Measurements from ENCODE around the gene MYCBP2.
A peak's percentile ranks its signal among the peaks of the same experiment; 100 is the strongest.
"Not testable (repeated sequence)": the region's sequence is repeated elsewhere in the genome, so short reads cannot be mapped to it uniquely, and the experiment has no call there.

Gene MYCBP2

GRCh38 chr13:77338961-77339401, 12.1 kb upstream of the MYCBP2 start:
- DNase-seq (ENCODE audit: low read depth in 1 of 2, low spot score in 1 of 2): no peak

DNA sequence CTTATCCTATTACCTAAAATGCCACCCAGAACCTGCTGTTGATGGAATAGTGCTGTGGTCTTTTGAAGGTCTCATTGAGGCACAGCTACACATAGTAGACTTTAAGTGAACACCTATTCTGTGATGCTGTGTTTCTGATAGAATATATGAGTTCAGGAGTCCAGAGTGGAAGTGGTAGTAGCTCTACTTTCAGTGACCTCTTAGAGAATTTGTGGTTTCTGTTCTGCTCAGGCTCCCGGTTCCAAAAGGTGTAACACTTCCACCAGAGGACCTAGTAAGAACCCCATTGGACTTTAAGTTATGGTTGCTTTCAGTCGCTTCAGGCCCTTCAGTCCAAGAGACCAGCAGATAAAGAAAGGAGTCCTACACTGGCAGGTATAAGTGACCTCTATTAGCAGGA, 11.4 kb upstream of the MYCBP2 start:
- DNase-seq (ENCODE audit: low read depth in 1 of 2, low spot score in 1 of 2): no peak

- DNase-seq (ENCODE audit: low read depth in 1 of 2, low spot score in 1 of 2): no peak
Measured at GRCh38 chr13:77337159-77337558, 10.3 kb upstream of the MYCBP2 start.

GRCh38 chr13:77335543-77335942, 8.6 kb upstream of the MYCBP2 start:
- no peak for DNase-seq (ENCODE audit: low read depth in 1 of 2, low spot score in 1 of 2)

GRCh38 chr13:77333594-77333993, 6.7 kb upstream of the MYCBP2 start:
- no peak for DNase-seq (ENCODE audit: low read depth in 1 of 2, low spot score in 1 of 2)

- DNase-seq (ENCODE audit: low read depth in 1 of 2, low spot score in 1 of 2): no peak
Measured at GRCh38 chr13:77331421-77331820, 4.5 kb upstream of the MYCBP2 start.

- DNase-seq (ENCODE audit: low read depth in 1 of 2, low spot score in 1 of 2): no peak
Measured at GRCh38 chr13:77329911-77330584, 3.2 kb upstream of the MYCBP2 start.

DNA sequence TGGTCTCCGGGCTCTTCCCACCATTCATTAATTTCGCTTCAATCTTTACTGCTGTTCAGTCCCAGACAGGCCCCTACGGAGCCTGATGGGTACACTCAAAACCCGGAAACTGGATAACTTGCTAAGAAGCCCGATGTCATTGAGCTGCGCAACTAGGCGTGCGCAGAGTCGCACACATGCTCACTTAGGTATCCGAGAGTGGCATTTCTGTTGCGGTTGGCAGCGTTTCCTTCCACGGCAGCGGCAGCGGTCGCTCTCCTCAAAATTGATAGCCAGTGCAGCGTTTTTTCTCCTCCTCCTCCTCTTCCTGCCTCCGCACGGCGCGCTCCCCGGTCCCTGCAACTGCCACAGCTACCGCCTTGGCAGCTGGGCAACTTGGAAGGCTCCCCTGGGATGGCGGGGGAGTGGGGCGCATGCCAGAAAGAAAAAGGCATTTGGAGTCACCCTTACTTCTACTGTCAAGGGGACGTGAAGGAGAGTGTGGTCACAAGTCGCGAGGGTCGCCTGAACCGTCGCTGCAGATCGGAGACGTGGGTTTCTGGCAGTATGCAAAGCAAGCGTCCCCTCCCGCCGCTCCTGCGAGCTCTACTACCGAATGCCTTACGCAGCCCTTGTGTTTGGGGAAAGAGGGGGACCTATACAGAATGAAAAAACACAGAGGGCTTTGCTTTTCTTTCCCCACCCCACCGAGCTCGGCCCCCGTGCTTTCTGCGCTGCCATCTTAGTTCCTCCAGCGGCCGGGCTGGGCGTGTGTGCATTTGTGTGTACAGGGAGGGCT, 2.4 kb upstream of the MYCBP2 start:
- peak; percentile 68 to 90 for DNase-seq (ENCODE audit: low read depth in 1 of 2, low spot score in 1 of 2)

DNA sequence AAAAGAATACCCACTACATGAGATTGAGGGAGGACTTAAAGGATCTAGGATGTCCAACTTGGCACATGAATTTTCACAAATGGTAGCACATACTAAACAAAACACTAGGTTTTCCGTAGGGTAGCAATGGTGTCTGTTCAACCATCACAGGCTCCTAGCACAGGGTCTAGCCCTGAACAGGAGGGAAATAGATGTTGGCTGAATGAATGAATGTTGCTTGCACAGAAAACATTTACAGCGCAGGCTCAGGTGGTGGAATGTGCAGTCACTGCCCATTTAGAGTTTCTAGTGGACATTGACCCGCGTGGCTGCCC, 1.9 kb upstream of the MYCBP2 start:
- DNase-seq (ENCODE audit: low read depth in 1 of 2, low spot score in 1 of 2): no peak

DNA sequence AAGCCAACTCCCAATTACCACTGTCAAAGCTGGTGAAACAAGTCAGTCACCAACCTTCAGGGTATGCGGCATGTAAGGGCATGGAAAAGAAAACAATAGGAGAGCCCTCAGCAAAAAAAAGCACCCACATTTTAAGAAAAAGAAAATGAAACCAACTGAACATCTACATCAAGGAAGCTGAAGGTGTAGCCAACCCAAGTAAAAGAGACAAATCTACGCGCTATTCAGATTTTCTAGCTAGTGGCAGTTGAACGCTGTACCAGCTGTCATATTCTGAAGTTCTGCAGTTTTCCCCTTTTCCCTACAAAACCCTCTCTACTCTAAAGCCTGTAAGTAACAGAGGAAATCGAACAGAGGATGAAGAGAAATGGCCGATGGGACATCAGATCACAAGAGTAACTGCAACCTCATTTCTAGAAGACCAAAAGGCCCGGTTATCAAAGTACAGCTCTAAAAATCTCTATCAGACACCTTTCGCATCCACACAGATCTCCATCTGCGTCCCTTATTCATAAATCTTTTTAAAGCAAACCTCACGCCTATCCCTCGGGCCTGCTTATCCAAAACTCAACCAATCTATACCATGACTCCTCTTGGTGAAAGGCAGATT, 1.4 kb downstream of the MYCBP2 start:
- no peak for DNase-seq (ENCODE audit: low read depth in 1 of 2, low spot score in 1 of 2)

DNA sequence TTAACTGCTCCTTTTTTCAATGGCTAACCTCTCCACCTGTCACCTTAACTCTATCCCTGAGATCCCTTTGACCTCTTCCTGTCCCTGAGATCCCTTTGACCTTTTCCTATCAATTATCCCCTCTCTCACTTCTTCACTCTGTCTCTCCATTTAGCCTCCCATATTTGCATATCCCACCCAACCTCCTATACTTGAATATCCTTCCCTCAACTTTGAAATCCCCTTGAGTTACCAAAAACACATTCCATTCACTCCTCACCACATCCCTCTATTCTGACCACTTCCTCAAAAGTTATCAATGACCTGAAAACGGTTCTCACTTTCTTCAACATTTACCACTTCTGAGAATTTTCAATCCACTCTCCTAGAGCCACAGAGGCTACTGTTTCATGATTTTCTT, 3.0 kb downstream of the MYCBP2 start:
- no peak for DNase-seq (ENCODE audit: low read depth in 1 of 2, low spot score in 1 of 2)

DNA sequence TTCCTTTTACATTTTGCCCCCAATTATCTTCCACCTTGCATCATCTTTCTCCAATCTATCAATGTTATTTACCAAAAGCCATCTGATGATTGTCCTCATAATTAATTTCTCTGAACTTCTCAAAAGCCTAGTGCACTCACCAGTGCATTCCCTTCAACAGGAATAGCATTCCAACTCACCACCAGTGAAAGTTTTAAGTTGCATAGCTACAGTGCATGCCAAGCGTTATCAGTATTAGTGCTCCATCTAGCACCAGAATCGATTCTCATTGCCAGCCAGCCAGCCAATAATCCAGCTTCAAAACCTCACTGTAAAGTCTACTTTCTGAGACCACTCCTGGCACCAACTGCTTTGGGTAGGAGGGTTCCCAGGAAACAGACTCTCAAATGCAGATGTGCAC, 7.4 kb downstream of the MYCBP2 start:
- DNase-seq (ENCODE audit: low read depth in 1 of 2, low spot score in 1 of 2): no peak

GRCh38 chr13:77318741-77319140, 8.2 kb downstream of the MYCBP2 start:
- no peak for DNase-seq (ENCODE audit: low read depth in 1 of 2, low spot score in 1 of 2)

- DNase-seq (ENCODE audit: low read depth in 1 of 2, low spot score in 1 of 2): no peak
Measured at GRCh38 chr13:77316430-77316829, 10.5 kb downstream of the MYCBP2 start.

DNA sequence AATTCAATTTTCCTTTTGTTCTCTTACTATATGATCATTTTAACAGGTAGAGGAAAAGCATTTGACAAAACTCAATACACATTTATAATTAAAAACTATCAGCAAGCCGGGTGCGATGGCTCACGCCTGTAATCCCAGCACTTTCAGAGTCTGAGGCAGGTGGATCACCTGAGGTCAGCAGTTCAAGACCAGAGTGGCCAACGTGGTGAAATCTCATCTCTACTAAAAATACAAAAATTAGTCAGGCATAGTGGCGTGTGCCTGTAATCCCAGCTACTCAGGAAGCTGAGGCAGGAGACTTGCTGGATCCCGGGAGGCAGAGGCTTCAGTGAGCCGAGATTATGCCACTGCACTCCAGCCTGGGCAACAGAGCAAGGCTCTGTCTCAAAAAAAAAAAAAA, 11.4 kb downstream of the MYCBP2 start:
- DNase-seq (ENCODE audit: low read depth in 1 of 2, low spot score in 1 of 2): not testable (repeated sequence)

GRCh38 chr13:77313923-77314322, 13.0 kb downstream of the MYCBP2 start:
- no peak for DNase-seq (ENCODE audit: low read depth in 1 of 2, low spot score in 1 of 2)

GRCh38 chr13:77312311-77312710, 14.6 kb downstream of the MYCBP2 start:
- DNase-seq (ENCODE audit: low read depth in 1 of 2, low spot score in 1 of 2): no peak

GRCh38 chr13:77310579-77311279, 16.2 kb downstream of the MYCBP2 start:
- DNase-seq (ENCODE audit: low read depth in 1 of 2, low spot score in 1 of 2): no peak

- DNase-seq (ENCODE audit: low read depth in 1 of 2, low spot score in 1 of 2): no peak
Measured at GRCh38 chr13:77310161-77310560, 16.7 kb downstream of the MYCBP2 start.

DNA sequence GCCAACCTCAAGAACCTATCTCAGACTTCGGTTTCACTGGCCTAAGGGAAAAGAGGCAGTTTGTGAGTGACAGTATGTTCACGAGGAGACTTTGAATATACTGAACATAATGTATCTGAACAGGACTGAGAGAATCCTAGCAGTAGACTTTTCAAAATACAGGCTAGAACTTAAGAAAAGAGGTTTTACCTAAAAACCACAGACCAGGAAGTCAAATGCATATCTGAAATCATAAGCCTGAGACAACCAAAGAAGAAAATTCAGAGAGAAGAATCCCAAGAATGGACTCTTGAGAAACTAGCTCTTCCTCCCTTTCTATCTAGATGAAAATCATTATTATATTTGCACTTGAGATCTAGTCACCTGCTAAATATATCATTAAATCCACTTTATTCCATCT, 17.6 kb downstream of the MYCBP2 start:
- DNase-seq (ENCODE audit: low read depth in 1 of 2, low spot score in 1 of 2): no peak

DNA sequence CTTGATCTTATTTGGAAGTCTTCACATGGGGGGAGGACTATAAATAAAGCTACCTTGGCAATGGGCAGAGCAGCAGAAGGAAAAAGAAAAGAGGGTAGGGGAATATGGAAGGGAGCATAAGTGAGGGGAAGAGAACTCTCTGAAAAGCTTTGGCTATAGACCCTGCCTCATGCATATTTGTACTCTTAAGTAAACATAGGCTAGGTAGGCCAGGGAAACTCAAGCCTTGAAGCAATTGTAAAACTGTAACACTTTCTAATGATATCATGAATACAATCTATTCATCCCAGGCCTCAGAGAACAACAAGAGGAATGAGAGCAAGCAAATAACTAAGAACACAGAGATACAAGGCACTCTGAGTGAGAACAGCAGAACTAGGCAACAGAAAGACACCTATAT, 20.4 kb downstream of the MYCBP2 start:
- no peak for DNase-seq (ENCODE audit: low read depth in 1 of 2, low spot score in 1 of 2)

- DNase-seq (ENCODE audit: low read depth in 1 of 2, low spot score in 1 of 2): no peak
Measured at GRCh38 chr13:77305266-77305665, 21.6 kb downstream of the MYCBP2 start.

Data from activated CD4-positive, alpha-beta T cell treated with anti-CD3 and anti-CD28 coated beads, Interleukin-2, amount 50 U/mL, for 24 hours (primary cell).